Neutrophil (primary cell): ENCODE measurements around the gene CCDC81.

Source experiments
- H3K27ac ChIP-seq: fragments of 200-600 bp; sonication (generic); 2 replicates; pipeline ENCODE4 v1.5.1; 2016; ENCODE audit warnings: mild to moderate bottlenecking, moderate library complexity
- H3K27me3 ChIP-seq: fragments of 200-600 bp; sonication (generic); 2 replicates; pipeline ENCODE4 v1.6.0; 2016; ENCODE audit warnings: mild to moderate bottlenecking
- H3K36me3 ChIP-seq: fragments of 200-600 bp; sonication (generic); 2 replicates; pipeline ENCODE4 v1.5.1; 2017
- H3K4me1 ChIP-seq, 2 experiments: fragments of 200-600 bp in 1 of 2; sonication (generic) in 1 of 2; 1 replicate in 1 of 2; 2 replicates in 1 of 2; pipeline versions ENCODE4 v1.5.1 to v1.6.1; 2013 to 2016; ENCODE audit warnings: low read depth in 1 of 2, low read length in 1 of 2, mild to moderate bottlenecking in 1 of 2, moderate library complexity in 1 of 2; ENCODE audit not compliant: control insufficient read depth in 1 of 2, insufficient read depth in 1 of 2
- H3K4me3 ChIP-seq, 2 experiments: fragments of 200-600 bp in 1 of 2; sonication (generic) in 1 of 2; 1 replicate in 1 of 2; 2 replicates in 1 of 2; pipeline ENCODE4 v1.5.1; 2013 to 2016; ENCODE audit warnings: low read depth in 1 of 2, low read length in 1 of 2, mild to moderate bottlenecking in 1 of 2, moderate library complexity in 1 of 2
- H3K9me3 ChIP-seq: fragments of 200-600 bp; sonication (generic); 2 replicates; pipeline ENCODE4 v1.5.1; 2016
- TF ChIP-seq, protein P1 (sequence below): fragments of 200-600 bp; sonication (generic); IDR thresholded peaks from 2 replicates; pipeline ENCODE4 v1.5.1; 2016; ENCODE audit warnings: antibody characterized with exemption

Gene CCDC81

DNA sequence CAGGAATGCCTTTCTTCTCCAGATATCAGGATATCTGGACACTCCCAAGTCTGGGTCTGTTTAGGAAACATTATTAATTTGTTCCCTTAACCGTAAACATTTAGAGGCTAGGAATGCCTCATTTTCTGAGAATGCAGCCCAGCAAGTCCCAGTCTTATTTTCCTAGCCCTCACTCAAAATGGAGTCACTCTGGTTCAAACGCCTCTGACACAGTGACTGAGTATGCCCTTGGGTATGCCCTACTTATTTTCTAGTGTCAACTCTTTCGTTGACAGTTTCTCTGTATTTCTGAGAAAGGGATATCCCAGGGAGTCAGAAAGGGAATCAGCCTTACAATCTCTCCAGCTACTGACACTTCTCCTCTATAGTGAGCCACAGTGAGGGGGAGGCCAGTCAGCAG lies 16.0 kb upstream of the CCDC81 start:
- no peaks in the 10 kb centered on the region for H3K9me3 ChIP-seq
- H3K4me1 ChIP-seq = no peaks in the 10 kb centered on the region
- no peak overlapping the region for H3K27ac ChIP-seq
- TF ChIP-seq, protein P1, sequence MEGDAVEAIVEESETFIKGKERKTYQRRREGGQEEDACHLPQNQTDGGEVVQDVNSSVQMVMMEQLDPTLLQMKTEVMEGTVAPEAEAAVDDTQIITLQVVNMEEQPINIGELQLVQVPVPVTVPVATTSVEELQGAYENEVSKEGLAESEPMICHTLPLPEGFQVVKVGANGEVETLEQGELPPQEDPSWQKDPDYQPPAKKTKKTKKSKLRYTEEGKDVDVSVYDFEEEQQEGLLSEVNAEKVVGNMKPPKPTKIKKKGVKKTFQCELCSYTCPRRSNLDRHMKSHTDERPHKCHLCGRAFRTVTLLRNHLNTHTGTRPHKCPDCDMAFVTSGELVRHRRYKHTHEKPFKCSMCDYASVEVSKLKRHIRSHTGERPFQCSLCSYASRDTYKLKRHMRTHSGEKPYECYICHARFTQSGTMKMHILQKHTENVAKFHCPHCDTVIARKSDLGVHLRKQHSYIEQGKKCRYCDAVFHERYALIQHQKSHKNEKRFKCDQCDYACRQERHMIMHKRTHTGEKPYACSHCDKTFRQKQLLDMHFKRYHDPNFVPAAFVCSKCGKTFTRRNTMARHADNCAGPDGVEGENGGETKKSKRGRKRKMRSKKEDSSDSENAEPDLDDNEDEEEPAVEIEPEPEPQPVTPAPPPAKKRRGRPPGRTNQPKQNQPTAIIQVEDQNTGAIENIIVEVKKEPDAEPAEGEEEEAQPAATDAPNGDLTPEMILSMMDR = no peak
- no peaks in the 10 kb centered on the region for H3K36me3 ChIP-seq
- no peaks in the 10 kb centered on the region for H3K27me3 ChIP-seq
- H3K4me3 ChIP-seq = no peak overlapping the region

DNA sequence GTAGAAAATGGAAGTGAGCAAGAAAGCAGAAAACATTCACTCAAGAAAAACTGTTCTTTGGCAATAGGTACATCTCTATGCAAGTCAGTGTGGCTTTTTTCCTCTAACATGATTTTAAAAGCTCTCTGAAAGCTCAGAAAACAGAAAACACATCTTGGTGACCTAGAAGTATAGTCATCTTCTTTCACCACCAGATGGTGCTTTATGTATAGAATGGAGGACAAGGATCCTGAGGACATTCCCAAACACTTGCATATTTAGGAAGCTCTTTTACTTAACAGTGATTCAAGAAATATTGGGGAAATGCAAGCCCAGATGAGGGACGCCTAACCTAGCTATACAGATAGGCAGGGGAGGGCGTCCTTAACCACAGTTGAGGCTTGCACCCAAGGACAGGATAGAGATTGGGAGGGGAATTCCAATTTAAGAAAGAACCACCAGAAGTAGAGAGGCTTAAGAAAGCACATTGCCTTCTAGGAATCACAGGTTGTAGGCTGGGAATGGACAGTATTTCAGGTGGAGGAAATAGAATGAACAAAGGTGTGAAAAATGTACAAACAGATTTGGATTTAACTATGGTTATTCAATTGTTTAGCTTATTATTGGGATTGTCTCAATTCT lies 13.8 kb upstream of the CCDC81 start:
- TF ChIP-seq, protein P1 = no peak
- no peaks in the 10 kb centered on the region for H3K36me3 ChIP-seq

DNA sequence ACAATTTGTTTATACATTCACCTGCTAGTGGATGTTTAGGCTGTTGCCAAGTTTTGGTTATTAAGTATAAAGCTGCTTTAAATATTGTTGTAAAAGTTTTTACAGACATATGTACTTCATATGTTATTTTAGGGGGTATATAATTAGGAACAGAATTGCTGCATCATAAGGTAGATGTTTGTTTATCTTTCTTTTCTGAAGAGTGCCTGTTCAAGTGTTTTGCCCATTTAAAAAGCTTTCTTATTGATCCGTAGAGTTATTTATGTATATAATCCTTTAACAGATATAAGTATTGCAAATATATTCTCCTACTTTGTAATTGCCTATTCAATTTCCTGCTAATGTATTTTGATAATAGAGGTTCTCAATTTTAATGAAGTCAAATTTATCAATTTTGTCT lies 11.3 kb upstream of the CCDC81 start:
- Histone ChIP-seq H3K36me3 (no peaks in the 10 kb centered on the region), H3K9me3 (no peaks in the 10 kb centered on the region), H3K4me3 (no peak overlapping the region), H3K4me1 (no peaks in the 10 kb centered on the region), H3K27ac (no peak overlapping the region), H3K27me3 (no peaks in the 10 kb centered on the region)
- TF ChIP-seq, protein P1 = no peak

More for the DNA sequence above, 13.8 kb upstream of the CCDC81 start:
- no peaks in the 10 kb centered on the region for H3K27me3 ChIP-seq
- H3K4me1 ChIP-seq = no peaks in the 10 kb centered on the region
- no peak overlapping the region for H3K27ac ChIP-seq
- no peak overlapping the region for H3K4me3 ChIP-seq
- H3K9me3 ChIP-seq = no peaks in the 10 kb centered on the region

DNA sequence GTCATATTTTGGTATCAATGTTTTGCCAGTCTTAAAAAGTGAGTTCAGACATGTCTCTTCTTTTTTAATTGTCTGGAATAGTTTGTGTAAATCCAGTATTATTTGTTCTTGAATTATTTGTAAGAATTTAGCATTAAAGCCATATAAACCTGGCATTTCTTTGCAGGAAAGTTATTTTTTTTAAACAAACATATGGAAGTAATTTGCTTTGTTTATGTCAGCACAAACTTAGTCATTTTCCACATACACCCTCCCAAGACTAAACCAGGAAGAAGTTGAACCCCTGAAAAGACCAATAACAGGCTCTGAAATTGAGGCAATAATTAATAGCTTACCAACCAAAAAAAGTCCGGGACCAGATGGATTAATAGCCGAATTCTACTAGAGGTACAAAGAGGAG lies 9.1 kb upstream of the CCDC81 start:
- Histone ChIP-seq H3K27ac (no peak overlapping the region), H3K27me3 (no peaks in the 10 kb centered on the region), H3K4me3 (no peak overlapping the region), H3K9me3 (no peaks in the 10 kb centered on the region), H3K4me1 (no peaks in the 10 kb centered on the region), H3K36me3 (no peaks in the 10 kb centered on the region)
- TF ChIP-seq, protein P1 = no peak

DNA sequence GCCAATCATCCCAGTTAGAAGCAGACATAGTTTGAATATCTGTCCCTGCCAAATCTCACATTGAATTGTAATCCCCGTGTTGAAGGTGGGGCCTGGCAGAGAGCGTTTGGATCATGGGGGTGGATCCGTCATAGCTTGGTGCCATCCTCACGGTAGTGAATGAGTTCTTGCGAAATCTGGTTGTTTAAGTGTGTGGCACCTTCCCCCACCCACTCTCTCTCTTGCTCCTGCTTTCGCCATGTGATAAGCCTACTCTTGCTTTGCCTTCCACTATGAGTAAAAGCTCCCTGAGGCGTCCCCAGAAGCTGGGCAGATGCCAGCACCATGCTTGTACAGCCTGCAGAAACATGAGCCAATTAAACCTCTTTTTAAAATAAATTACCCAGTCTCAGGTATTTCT lies 5.0 kb upstream of the CCDC81 start:
- TF ChIP-seq, protein P1 = no peak
- no peak overlapping the region for H3K4me3 ChIP-seq
- H3K27ac ChIP-seq = no peak overlapping the region

More for the DNA sequence above, 5.0 kb upstream of the CCDC81 start:
- Histone ChIP-seq H3K4me1 (peaks cover 0 to 4% of the 10 kb centered on the region in 2 experiments), H3K9me3 (no peaks in the 10 kb centered on the region), H3K27me3 (peaks cover 11% of the 10 kb centered on the region), H3K36me3 (no peaks in the 10 kb centered on the region)
